Neutrophil (primary cell): ENCODE measurements around the gene ADORA1.

Experiments used
- H3K27ac ChIP-seq: fragments of 200-600 bp; sonication (generic); 2 replicates; pipeline ENCODE4 v1.5.1; 2016; ENCODE audit warnings: mild to moderate bottlenecking, moderate library complexity
- H3K27me3 ChIP-seq: fragments of 200-600 bp; sonication (generic); 2 replicates; pipeline ENCODE4 v1.6.0; 2016; ENCODE audit warnings: mild to moderate bottlenecking
- H3K36me3 ChIP-seq: fragments of 200-600 bp; sonication (generic); 2 replicates; pipeline ENCODE4 v1.5.1; 2017
- H3K4me1 ChIP-seq, 2 experiments: fragments of 200-600 bp in 1 of 2; sonication (generic) in 1 of 2; 1 replicate in 1 of 2; 2 replicates in 1 of 2; pipeline versions ENCODE4 v1.5.1 to v1.6.1; 2013 to 2016; ENCODE audit warnings: low read depth in 1 of 2, low read length in 1 of 2, mild to moderate bottlenecking in 1 of 2, moderate library complexity in 1 of 2; ENCODE audit not compliant: control insufficient read depth in 1 of 2, insufficient read depth in 1 of 2
- H3K4me3 ChIP-seq, 2 experiments: fragments of 200-600 bp in 1 of 2; sonication (generic) in 1 of 2; 1 replicate in 1 of 2; 2 replicates in 1 of 2; pipeline ENCODE4 v1.5.1; 2013 to 2016; ENCODE audit warnings: low read depth in 1 of 2, low read length in 1 of 2, mild to moderate bottlenecking in 1 of 2, moderate library complexity in 1 of 2
- H3K9me3 ChIP-seq: fragments of 200-600 bp; sonication (generic); 2 replicates; pipeline ENCODE4 v1.5.1; 2016
- TF ChIP-seq, protein P1 (sequence below): fragments of 200-600 bp; sonication (generic); IDR thresholded peaks from 2 replicates; pipeline ENCODE4 v1.5.1; 2016; ENCODE audit warnings: antibody characterized with exemption

Gene ADORA1

GRCh38 chr1:203126866-203127665 is 460 bp upstream of the ADORA1 start:
- peaks cover 98% of the 10 kb centered on the region for H3K27me3 ChIP-seq

DNA sequence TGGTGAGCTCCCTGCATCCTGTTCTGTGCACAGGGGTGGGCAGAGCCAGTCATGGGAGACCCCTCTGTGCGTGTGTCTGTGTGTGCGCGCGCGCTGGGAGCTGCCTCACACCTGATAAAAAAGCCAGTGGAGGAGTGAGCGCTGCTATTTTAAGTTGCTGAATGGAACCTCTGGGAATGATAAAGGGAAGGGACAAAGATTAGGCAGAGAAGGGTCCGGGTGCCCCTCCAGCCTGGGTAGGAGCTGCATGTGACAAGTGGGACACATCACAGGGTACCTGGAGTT is 847 bp downstream of the ADORA1 start:
- no peak overlapping the region for H3K27ac ChIP-seq
- no peaks in the 10 kb centered on the region for H3K9me3 ChIP-seq
- H3K36me3 ChIP-seq, result no peaks in the 10 kb centered on the region
- peaks cover 98% of the 10 kb centered on the region for H3K27me3 ChIP-seq
- H3K4me1 ChIP-seq, result peaks cover 20 to 27% of the 10 kb centered on the region in 2 experiments
- TF ChIP-seq, protein P1, sequence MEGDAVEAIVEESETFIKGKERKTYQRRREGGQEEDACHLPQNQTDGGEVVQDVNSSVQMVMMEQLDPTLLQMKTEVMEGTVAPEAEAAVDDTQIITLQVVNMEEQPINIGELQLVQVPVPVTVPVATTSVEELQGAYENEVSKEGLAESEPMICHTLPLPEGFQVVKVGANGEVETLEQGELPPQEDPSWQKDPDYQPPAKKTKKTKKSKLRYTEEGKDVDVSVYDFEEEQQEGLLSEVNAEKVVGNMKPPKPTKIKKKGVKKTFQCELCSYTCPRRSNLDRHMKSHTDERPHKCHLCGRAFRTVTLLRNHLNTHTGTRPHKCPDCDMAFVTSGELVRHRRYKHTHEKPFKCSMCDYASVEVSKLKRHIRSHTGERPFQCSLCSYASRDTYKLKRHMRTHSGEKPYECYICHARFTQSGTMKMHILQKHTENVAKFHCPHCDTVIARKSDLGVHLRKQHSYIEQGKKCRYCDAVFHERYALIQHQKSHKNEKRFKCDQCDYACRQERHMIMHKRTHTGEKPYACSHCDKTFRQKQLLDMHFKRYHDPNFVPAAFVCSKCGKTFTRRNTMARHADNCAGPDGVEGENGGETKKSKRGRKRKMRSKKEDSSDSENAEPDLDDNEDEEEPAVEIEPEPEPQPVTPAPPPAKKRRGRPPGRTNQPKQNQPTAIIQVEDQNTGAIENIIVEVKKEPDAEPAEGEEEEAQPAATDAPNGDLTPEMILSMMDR, result no peak
- no peak overlapping the region for H3K4me3 ChIP-seq

More at GRCh38 chr1:203126866-203127665, 460 bp upstream of the ADORA1 start:
- Histone ChIP-seq H3K4me3 (no peak overlapping the region), H3K27ac (no peak overlapping the region), H3K36me3 (no peaks in the 10 kb centered on the region), H3K4me1 (peaks cover 20 to 27% of the 10 kb centered on the region in 2 experiments), H3K9me3 (no peaks in the 10 kb centered on the region)
- TF ChIP-seq, protein P1, result no peak

DNA sequence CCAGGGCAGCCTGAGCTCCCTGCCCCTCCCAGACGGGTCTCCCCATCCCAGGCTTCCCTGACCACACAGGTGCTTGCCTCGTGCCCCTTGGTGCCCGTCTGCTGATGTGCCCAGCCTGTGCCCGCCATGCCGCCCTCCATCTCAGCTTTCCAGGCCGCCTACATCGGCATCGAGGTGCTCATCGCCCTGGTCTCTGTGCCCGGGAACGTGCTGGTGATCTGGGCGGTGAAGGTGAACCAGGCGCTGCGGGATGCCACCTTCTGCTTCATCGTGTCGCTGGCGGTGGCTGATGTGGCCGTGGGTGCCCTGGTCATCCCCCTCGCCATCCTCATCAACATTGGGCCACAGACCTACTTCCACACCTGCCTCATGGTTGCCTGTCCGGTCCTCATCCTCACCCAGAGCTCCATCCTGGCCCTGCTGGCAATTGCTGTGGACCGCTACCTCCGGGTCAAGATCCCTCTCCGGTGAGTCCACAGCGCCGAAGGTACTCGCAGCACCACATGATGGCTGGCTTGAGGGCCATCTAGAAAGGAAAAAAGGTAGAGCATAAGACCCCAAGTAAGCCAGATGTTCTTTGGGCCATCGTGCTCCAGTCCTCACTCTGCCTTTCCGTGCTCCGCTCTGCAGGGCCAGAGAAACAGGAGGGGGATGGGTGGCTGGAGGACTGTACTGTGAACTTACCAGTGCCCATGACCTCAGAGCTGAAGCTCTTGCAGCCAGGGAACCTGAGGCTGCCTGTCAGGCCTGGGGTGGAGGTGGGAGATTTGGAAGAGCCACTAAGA is 1.4 kb downstream of the ADORA1 start:
- H3K4me3 ChIP-seq, result no peak overlapping the region
- no peaks in the 10 kb centered on the region for H3K9me3 ChIP-seq
- no peak overlapping the region for H3K27ac ChIP-seq
- peaks cover 98% of the 10 kb centered on the region for H3K27me3 ChIP-seq
- H3K4me1 ChIP-seq, result peaks cover 20 to 27% of the 10 kb centered on the region in 2 experiments
- H3K36me3 ChIP-seq, result no peaks in the 10 kb centered on the region
- TF ChIP-seq, protein P1, result no peak

- Histone ChIP-seq H3K27ac (no peak overlapping the region), H3K9me3 (no peaks in the 10 kb centered on the region), H3K4me1 (peaks cover 20 to 27% of the 10 kb centered on the region in 2 experiments), H3K27me3 (peaks cover 98% of the 10 kb centered on the region), H3K4me3 (no peak overlapping the region), H3K36me3 (no peaks in the 10 kb centered on the region)
- TF ChIP-seq, protein P1, result no peak
Observed at GRCh38 chr1:203129501-203130231, 2.1 kb downstream of the ADORA1 start.

GRCh38 chr1:203130358-203130985 is 2.9 kb downstream of the ADORA1 start:
- H3K4me3 ChIP-seq, result no peak overlapping the region
- peaks cover 20 to 26% of the 10 kb centered on the region in 2 experiments for H3K4me1 ChIP-seq
- no peaks in the 10 kb centered on the region for H3K36me3 ChIP-seq
- TF ChIP-seq, protein P1, result no peak
- H3K27me3 ChIP-seq, result peaks cover 98% of the 10 kb centered on the region
- no peaks in the 10 kb centered on the region for H3K9me3 ChIP-seq
- no peak overlapping the region for H3K27ac ChIP-seq
